Caco-2 (cell line): ENCODE results near the gene EPB41L4B. TPM values are rescaled to one million over a fixed set of nuclear protein-coding genes. Genes with fewer than 3 reads are reported as not detected.

Experiments used
- BruUV-seq: library from RNA; stranded (reverse); fragments of 400-500 nt; replicated peaks from 2 replicates; lab custom pipeline; 2021; lab: Mats Ljungman, UMichigan
- CTCF ChIA-PET: fragments of 300-600 bp; sonication (Branson Sonifier 250); formaldehyde crosslinking; loops from one replicate; lab custom pipeline; 2022; ENCODE audit warnings: antibody characterized with exemption; lab: Charles Lee
- POLR2A ChIA-PET: fragments of 300-600 bp; sonication (Branson Sonifier 250); formaldehyde crosslinking; loops from one replicate; lab custom pipeline; 2022; ENCODE audit warnings: antibody characterized with exemption; lab: Charles Lee
- DNase-seq, 2 experiments: peaks; one replicate each; pipeline versions ENCODE4 v3.0.0 to v3.0.0-alpha.2; 2020 to 2022
- H3K27me3 ChIP-seq: replicated peaks from 2 replicates; pipeline ENCODE4 v1.6.0; 2011; ENCODE audit warnings: low read length; ENCODE audit not compliant: control insufficient read depth, insufficient read depth
- H3K36me3 ChIP-seq: 2 replicates; pipeline ENCODE4 v1.5.1; 2011; ENCODE audit warnings: low read length; ENCODE audit not compliant: control insufficient read depth, insufficient read depth
- H3K4me1 ChIP-seq: fragments of 250-450 bp; sonication (Bioruptor Pico); 2 replicates; pipeline ENCODE4 v1.5.1; 2020; ENCODE audit warnings: mild to moderate bottlenecking
- H3K4me3 ChIP-seq: 2 replicates; pipeline ENCODE4 v1.5.1; 2011; ENCODE audit warnings: low read depth, mild to moderate bottlenecking, control low read depth, low read length
- H3K9me3 ChIP-seq: fragments of 250-450 bp; sonication (Bioruptor Pico); 2 replicates; pipeline ENCODE4 v1.5.1; 2020; ENCODE audit warnings: mild to moderate bottlenecking, moderate library complexity
- H3K27ac Mint-ChIP-seq: one replicate; pipeline ENCODE4 v1.8.0; 2022; ENCODE audit warnings: mixed read lengths; ENCODE audit not compliant: unreplicated experiment
- H3K27me3 Mint-ChIP-seq: one replicate; pipeline ENCODE4 v1.8.0; 2022; ENCODE audit warnings: mixed read lengths; ENCODE audit not compliant: insufficient read depth, unreplicated experiment
- H3K36me3 Mint-ChIP-seq: one replicate; pipeline ENCODE4 v1.8.0; 2022; ENCODE audit warnings: mild to moderate bottlenecking, mixed read lengths; ENCODE audit not compliant: insufficient read depth, unreplicated experiment
- H3K4me1 Mint-ChIP-seq: one replicate; pipeline ENCODE4 v1.8.0; 2022; ENCODE audit warnings: low read depth, mixed read lengths; ENCODE audit not compliant: unreplicated experiment
- H3K4me3 Mint-ChIP-seq: one replicate; pipeline ENCODE4 v1.8.0; 2022; ENCODE audit warnings: mild to moderate bottlenecking, moderate library complexity, mixed read lengths; ENCODE audit not compliant: unreplicated experiment
- H3K9me3 Mint-ChIP-seq: one replicate; pipeline ENCODE4 v1.8.0; 2022; ENCODE audit warnings: mixed read lengths; ENCODE audit not compliant: unreplicated experiment
- intact Hi-C: fragments of 100-400 bp; cut with micrococcal nuclease; formaldehyde crosslinking; loops from one replicate; pipeline ENCODE4 v1.10.0; 2022; ENCODE audit not compliant: unreplicated experiment
- total RNA-seq: library from RNA; stranded (reverse); gene quantifications from 2 replicates; pipeline ENCODE4 v1.2.3, GENCODE V29; 2022
- TF ChIP-seq, protein P1 (sequence below), 2 experiments: fragments of 200-600 bp in 1 of 2; IDR thresholded peaks; 1 replicate in 1 of 2; 2 replicates in 1 of 2; pipeline versions ENCODE4 v1.5.1 to v1.8.0; 2011 to 2022; ENCODE audit warnings: antibody characterized with exemption in 1 of 2, control low read depth in 1 of 2, inconsistent platforms in 1 of 2, low read depth in 1 of 2, low read length in 1 of 2, mild to moderate bottlenecking in 1 of 2, moderate library complexity in 1 of 2; ENCODE audit not compliant: insufficient read depth in 1 of 2, severe bottlenecking in 1 of 2, unreplicated experiment in 1 of 2

The EPB41L4B gene
- total RNA-seq, 1 experiment from 2014 or later, result 16.3 TPM

DNA sequence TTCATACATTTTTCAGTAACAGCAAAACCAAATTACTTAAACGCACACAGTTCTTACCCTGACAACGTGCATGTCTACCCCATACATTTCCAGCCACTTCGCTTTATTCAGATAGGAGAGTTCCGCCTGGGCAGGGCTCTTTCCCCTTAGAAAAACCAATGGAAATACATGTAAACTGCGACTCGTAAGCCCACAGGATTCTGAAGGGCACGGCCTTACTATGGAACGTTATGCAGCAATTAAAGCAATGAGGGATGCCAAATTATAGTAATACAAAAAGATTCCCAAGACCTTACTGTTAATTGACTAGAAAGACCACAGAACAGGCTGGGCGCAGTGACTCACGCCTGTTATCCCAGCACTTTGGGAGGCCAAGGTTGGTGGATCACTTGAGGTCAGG, 64.5 kb downstream of the EPB41L4B start:
- BruUV-seq, result no TSS peak
- H3K27ac Mint-ChIP-seq, result no peak overlapping the region
- Histone ChIP-seq H3K4me1 (peaks cover 6% of the 10 kb centered on the region; the same call in 1 of the 2 replicates), H3K4me3 (no peak overlapping the region), H3K9me3 (no peaks in the 10 kb centered on the region), H3K27me3 (no peaks in the 10 kb centered on the region), H3K36me3 (no peaks in the 10 kb centered on the region; the same call in 1 of the 2 replicates)
- intact Hi-C loops, result no loop called here
- DNase-seq, result no peak
- ChIA-PET POLR2A (no interaction called here), CTCF (no interaction called here)
- H3K4me1 Mint-ChIP-seq, result peaks cover 15% of the 10 kb centered on the region
- H3K27me3 Mint-ChIP-seq, result no peaks in the 10 kb centered on the region
- no peak overlapping the region for H3K4me3 Mint-ChIP-seq
- H3K36me3 Mint-ChIP-seq, result no peaks in the 10 kb centered on the region
- TF ChIP-seq, protein P1, sequence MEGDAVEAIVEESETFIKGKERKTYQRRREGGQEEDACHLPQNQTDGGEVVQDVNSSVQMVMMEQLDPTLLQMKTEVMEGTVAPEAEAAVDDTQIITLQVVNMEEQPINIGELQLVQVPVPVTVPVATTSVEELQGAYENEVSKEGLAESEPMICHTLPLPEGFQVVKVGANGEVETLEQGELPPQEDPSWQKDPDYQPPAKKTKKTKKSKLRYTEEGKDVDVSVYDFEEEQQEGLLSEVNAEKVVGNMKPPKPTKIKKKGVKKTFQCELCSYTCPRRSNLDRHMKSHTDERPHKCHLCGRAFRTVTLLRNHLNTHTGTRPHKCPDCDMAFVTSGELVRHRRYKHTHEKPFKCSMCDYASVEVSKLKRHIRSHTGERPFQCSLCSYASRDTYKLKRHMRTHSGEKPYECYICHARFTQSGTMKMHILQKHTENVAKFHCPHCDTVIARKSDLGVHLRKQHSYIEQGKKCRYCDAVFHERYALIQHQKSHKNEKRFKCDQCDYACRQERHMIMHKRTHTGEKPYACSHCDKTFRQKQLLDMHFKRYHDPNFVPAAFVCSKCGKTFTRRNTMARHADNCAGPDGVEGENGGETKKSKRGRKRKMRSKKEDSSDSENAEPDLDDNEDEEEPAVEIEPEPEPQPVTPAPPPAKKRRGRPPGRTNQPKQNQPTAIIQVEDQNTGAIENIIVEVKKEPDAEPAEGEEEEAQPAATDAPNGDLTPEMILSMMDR (IDR thresholded peaks at IDR 0.05; ENCODE audit: insufficient read depth in 1 of 2, low read depth in 1 of 2, low read length in 1 of 2, severe bottlenecking in 1 of 2, unreplicated experiment in 1 of 2), result no peak
- H3K9me3 Mint-ChIP-seq, result no peaks in the 10 kb centered on the region

DNA sequence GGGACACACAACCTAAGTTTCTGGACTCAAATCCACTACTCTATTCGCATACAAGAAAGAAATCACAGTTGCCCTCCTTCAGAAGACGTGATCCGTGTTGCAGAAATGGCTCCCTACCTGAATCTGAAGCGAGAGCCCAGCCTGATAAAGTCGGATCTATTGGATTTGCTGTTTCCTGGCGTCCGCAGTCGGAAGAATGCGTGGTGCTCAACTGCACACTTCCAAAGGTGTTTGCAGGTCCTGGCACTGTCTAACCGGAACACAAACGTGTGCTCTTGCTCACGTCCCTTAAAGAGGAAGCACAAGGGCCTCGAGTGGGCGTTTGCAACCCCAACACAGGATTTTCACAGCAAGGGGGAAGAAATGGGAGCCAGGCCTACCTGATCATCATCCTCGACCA, 65.5 kb downstream of the EPB41L4B start:
- Histone ChIP-seq H3K9me3 (no peaks in the 10 kb centered on the region), H3K4me3 (no peak overlapping the region), H3K4me1 (peaks cover 13% of the 10 kb centered on the region; the same call in 1 of the 2 replicates), H3K27me3 (no peaks in the 10 kb centered on the region), H3K36me3 (no peaks in the 10 kb centered on the region; the same call in 1 of the 2 replicates)
- H3K36me3 Mint-ChIP-seq, result no peaks in the 10 kb centered on the region
- H3K9me3 Mint-ChIP-seq, result no peaks in the 10 kb centered on the region
- H3K4me3 Mint-ChIP-seq, result no peak overlapping the region
- POLR2A ChIA-PET, result no interaction called here
- TF ChIP-seq, protein P1 (IDR thresholded peaks at IDR 0.05; ENCODE audit: insufficient read depth in 1 of 2, low read depth in 1 of 2, low read length in 1 of 2, severe bottlenecking in 1 of 2, unreplicated experiment in 1 of 2), result no peak
- no TSS peak for BruUV-seq
- no peaks in the 10 kb centered on the region for H3K27me3 Mint-ChIP-seq
- intact Hi-C loops, result no loop called here
- no peak for DNase-seq
- CTCF ChIA-PET, result no interaction called here
- peaks cover 20% of the 10 kb centered on the region for H3K4me1 Mint-ChIP-seq
- H3K27ac Mint-ChIP-seq, result no peak overlapping the region

DNA sequence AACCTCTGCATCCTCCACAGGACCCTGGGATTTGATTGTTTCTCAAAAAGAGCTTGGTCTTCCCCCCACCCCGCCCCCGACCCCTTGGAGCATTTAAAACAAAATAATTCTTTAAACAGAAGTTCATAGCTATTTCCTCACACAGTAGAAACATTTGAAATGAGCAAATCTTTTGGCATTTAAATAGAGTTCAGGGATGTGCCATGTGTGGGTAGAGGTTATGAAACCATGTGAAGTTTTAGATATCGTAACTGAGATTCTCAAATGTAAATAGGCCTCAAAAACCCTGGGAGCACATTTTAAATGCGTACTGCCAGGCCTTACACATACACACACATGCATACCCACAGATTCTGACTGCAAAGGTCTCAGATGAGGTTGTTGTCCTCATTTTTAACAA, 66.5 kb downstream of the EPB41L4B start:
- Mint-ChIP-seq H3K27ac (no peak overlapping the region), H3K27me3 (no peaks in the 10 kb centered on the region), H3K4me3 (no peak overlapping the region), H3K36me3 (no peaks in the 10 kb centered on the region), H3K4me1 (peaks cover 20% of the 10 kb centered on the region), H3K9me3 (no peaks in the 10 kb centered on the region)
- TF ChIP-seq, protein P1 (IDR thresholded peaks at IDR 0.05; ENCODE audit: insufficient read depth in 1 of 2, low read depth in 1 of 2, low read length in 1 of 2, severe bottlenecking in 1 of 2, unreplicated experiment in 1 of 2), result no peak
- H3K27me3 ChIP-seq, result no peaks in the 10 kb centered on the region
- H3K36me3 ChIP-seq, result no peaks in the 10 kb centered on the region; the same call in 1 of the 2 replicates
- intact Hi-C loops, result no loop called here
- ChIA-PET POLR2A (no interaction called here), CTCF (interaction anchor here (0.6 kb wide), 1 partner anchor 103 kb away, joined by 5 read pairs; no protein-coding TSS in a partner anchor)
- H3K4me3 ChIP-seq, result no peak overlapping the region
- peaks cover 13% of the 10 kb centered on the region; the same call in 1 of the 2 replicates for H3K4me1 ChIP-seq
- no peak for DNase-seq
- H3K9me3 ChIP-seq, result no peaks in the 10 kb centered on the region
- no TSS peak for BruUV-seq
